ENCODE results near the gene SYT2.
"Not testable (repeated sequence)": the region's sequence is repeated elsewhere in the genome, so short reads cannot be mapped to it uniquely, and the experiment has no call there.

SYT2 gene

DNA sequence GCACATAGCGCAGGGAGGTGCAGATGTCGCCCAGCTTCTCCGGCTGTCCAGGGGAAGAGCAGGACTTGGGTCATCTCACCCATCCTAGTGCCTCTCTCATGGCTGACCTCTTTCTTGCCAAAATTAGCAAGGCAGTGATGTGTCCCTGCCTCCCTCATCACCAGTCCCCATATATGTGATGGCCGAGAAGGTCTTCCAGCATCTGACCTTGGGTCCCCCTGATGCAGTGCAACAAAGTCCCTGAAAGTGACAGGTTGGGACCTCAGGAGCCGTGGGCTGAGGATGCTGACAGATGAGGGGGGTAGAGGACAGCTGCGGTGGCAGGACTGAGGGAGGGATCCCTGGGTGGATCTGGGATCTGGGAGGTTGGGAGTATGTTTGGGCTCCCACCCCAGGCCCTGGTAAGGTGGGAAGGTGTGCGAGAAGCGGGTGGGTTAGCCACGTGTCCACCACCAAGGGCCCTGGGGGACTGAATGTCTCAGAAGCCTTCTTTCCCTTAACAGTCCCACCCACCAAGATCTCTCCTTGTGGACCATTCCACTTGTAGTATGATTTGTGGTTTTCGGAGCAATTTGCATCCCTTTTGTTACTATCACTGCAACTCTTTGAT lies 109.7 kb downstream of the SYT2 start:
- in situ Hi-C loops (cut with MboI; ENCODE audit: low sequenced_read_pairs), result no loop called here

DNA sequence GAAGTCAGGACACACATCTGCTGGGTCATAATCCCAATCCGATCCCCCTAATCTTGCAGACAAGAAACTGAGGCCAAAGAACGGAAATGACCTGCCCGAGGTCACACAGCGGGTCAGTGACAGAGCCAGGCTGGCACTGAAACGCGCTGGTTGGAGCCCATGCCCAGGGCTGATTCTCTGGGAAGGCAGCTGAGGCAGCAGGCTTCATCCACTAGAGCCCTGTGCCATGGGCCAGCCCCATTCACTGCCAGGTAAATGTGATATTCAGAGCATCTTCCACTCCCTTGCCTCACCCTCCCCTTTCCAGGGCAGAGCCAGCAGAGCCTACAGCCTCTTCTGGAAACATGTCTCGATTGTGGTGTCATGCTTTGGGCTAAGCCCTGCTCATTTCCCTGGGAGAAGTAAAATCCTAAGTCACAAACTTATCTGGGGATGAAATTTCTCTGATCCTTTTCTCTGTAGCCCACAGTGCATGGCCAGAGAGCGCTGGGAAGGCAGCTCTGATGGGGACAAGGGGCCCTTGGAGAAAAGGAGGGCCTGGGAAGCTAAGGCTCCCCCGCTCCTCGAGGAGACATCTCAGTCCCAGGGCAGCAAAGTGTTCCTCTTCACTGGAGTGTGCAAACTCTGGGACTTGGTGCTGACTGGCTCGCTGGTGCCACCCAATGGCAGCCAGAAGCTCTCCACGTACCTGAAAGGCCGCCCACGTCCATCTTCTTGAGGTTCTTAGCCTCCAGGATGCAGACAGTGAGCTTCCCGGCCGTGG lies 110.4 kb downstream of the SYT2 start:
- in situ Hi-C loops (cut with MboI; ENCODE audit: low sequenced_read_pairs), result no loop called here

DNA sequence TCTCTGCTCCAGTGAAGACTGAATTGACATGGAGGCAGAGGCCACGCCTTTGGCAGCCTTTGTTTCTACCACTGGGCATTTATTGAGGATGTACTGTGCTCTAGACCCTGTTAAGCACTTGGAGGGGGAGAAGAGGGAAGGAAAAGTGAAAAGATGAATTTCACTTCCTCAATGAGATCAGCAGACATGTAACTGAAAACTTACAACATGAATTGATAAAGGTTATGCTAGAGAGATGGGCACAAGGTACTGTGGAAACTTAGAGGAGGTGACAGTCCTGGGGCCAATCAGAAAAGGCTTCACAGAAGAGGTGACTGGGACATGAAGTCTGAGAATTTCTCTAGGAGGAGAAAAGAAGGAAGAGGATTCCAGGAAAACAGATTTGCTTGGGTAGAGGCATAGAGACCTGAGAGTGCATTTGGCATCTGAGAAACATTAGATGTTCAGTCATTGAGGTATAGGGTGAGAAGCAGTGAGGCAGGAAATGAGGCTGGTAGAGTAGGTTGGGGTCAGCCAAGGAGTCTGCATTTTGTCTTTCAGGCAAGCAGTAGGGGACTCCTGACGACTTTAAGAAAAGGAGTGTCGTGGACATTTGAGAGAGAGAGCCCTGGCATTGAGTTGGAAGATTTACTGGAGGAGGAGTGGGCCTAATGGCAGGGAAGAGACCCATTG lies 113.0 kb downstream of the SYT2 start:
- in situ Hi-C loops (cut with MboI; ENCODE audit: low sequenced_read_pairs), result no loop called here

DNA sequence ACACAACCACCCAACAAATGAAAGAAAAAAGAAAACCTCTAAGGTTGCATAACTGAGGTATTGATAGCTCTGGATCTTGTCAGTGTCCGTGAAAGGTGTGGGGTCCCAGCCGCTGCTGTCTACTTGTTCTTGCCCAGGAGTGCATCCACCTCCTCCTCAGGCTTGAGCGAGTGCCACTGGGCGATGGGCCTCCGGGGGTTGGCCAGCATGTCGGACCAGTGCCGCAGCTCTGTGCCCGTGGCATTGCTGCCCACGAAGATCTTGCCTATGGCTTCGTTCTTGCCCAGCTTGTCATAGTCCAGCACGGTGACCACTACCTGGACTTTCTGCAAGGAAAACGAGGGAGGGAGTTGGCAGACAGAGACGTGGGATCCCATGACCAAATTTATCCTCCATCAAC lies 113.6 kb downstream of the SYT2 start:
- in situ Hi-C loops (cut with MboI; ENCODE audit: low sequenced_read_pairs), result no loop called here

DNA sequence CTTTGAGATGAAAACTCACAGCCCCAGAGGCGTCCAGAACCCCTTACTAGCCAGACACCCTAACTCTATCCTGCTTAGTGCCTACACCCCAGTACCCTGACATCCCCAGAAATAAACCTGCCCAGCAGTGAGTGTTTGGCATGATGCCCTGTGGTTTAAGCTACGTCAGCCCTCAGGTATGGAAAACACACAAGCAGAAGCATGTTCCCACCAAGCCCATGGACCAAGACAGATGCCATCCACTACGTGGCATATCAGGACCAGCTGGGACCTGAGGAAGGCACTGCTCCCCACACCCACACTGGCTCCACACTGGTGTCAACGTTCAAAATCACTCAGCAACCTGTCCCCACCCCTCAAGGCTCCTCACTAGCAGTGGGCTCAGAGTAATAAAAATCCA lies 116.4 kb downstream of the SYT2 start:
- in situ Hi-C loops (cut with MboI; ENCODE audit: low sequenced_read_pairs), result no loop called here

DNA sequence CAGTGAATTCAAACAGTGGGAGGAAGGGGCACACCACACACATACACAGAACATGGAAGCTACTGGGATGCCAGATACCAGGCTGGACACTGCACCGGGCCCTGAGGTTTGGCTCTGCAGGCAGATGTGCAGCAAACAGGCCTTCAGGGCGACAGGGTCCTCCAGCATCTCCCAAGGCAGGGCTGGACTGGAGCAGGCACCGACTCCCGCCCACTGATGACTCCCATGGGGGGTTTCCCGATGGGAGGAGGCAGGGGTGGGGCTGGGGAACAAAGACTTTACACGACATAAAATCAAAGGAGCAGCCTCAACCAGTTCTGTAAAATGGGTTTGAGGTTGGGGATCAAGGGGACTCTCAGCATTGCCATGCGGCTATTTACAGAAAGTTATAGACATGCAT lies 118.1 kb downstream of the SYT2 start:
- in situ Hi-C loops (cut with MboI; ENCODE audit: low sequenced_read_pairs), result no loop called here

DNA sequence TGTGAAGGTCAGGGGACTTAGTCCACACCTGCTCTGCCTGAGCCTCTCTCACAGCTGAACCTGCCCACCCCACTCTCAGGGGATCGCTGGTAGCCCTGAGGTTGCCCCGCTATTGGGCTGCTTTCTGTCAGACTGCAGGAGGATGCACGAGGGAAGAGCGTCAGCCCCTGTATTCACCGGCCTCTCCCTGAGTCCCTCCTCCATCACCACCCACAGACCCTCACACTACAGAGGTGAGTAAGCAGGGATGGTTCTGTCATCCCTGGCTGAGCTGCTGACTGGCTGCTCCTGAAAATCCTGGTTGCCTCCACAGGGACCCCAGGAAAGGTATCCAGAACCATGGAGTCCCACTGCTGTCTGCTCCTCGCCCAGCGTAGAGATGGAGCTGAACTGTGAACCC lies 118.7 kb downstream of the SYT2 start:
- in situ Hi-C loops (cut with MboI; ENCODE audit: low sequenced_read_pairs), result no loop called here

DNA sequence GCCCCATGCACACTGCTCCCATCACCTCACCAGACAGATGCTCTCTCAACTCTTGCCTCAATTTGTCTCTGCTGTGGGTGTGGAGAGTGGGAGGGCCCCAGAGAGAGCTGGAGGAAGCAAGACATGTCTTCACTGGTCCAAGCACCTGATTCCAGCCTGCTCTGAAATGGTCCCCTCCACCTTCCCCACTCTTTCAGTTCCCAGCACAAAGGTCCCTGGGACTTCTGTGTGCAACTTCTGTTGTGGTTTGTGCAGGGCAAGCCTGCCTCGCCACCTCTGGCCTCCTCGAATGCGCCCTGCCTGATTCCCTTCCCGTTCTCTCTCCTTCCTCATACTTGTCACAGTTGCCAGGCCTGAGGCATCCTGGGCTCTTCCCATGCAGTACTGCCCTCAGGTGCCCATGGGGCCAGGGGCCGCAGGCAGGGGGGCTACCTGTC lies 119.3 kb downstream of the SYT2 start:
- in situ Hi-C loops (cut with MboI; ENCODE audit: low sequenced_read_pairs), result no loop called here

DNA sequence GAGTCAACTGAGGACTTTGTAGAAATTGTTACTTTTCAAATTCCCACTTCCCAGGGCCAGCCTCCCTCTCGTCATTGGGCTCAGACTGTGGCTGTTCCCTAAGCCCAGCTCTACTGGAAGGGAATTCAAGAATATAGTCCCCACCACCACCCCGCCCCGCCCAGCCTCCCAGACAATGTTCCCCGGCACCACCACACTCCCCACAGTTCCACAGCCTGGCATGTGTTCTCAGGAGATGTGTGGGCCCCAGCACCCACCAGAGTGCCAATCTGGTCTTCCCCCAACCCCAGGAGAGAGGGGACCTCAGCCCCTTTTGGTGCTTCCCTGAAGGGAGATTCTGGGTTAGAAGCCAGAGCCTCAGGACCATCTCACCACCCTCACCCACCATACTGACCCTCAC lies 120.1 kb downstream of the SYT2 start:
- in situ Hi-C loops (cut with MboI; ENCODE audit: low sequenced_read_pairs), result no loop called here

DNA sequence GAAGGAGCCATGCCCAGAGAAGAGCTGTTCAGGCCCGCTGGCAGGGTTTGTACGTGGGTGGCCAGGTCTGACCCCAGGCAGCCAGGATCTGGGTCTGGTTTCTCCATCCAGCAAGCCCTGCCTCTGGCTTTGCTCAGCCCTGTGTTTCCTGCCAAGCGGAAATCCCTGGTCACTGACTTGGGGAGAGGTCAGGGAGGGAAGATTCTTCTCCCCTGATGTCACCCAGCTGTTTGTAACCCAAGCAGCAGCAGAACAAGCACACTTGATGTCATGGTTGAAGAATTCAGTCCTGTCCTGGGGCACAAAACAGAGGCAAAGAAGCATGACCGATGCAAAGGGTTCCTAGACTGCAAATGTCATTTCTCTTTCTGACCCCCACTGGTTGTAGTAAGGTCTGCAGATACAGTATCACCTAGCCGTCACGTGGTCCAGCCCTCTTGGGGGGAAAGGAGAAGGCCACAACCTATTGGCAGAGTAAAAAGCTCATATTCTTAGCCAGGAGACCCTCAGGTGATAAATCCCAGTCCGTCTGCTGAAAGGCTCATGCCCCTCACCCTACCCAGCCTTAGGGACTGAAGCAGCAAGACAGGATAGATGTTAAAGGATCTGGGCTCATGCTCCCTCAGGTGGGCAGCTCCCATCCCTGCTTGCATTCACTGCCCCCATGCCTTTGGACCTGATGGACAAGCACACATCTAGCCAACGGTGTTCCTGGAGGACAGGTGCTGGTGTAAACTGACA lies 120.9 kb downstream of the SYT2 start:
- in situ Hi-C loops (cut with MboI; ENCODE audit: low sequenced_read_pairs), result no loop called here

DNA sequence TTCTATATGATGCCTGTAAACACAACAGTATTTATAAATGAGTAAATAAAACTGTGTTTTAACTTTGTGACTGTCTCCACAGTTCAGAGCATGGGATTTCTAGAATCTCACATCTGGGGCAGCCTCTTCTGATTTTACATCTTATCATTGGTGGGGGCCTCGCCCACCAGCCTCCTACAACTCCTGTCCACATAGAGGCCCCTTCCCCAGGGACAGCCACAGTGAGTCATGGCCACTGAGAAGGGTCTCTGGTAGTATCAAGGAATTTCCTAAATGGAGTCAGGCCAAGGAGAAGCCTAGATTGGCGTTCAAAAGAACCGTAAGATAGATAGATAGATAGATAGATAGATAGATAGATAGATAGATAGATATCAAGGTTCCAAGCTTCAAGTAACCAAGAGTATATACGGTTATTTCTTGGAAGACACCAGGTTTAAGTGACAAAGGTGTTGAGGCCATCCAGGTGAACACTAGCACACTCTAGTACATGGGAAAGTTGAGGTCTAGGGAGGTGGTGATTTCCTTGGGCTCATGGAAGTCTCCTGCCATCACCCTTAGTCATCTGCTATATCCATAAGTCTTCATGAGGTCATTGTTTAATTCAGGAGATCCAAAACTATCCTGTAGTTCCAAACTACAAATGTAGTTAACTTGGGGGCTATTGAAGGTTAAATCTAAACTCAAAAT lies 121.6 kb downstream of the SYT2 start:
- in situ Hi-C loops (cut with MboI; ENCODE audit: low sequenced_read_pairs), result no loop called here

DNA sequence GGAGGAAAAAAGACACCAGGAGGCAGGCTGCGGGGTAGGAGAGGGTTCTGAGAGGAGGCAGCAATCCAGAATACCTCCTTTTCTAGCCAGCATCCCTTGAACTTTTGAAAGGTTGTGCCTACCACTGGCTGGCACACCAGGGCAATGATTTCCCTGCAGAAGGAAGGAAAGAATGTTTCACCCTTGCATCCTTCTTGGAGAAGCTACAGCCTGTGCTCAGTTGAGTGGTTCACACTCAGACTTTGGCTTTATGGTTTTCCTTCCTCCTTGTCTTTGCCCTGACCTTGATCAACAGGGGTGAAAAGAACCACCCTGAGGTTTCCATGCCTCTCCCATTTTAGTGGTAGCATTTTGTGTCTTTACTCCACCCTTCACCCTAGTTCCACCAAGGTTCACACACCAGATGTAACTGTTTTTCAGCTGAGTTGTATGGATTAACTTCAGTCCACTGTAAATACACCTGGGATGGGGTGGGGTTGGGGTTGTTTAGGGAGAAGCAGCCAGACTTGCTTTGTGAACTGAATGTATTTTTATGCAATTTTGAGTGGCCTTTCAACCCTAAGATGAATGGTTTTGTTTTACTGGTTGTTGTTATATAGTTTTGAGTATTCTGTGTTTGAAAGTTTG lies 122.3 kb downstream of the SYT2 start:
- in situ Hi-C loops (cut with MboI; ENCODE audit: low sequenced_read_pairs), result no loop called here

DNA sequence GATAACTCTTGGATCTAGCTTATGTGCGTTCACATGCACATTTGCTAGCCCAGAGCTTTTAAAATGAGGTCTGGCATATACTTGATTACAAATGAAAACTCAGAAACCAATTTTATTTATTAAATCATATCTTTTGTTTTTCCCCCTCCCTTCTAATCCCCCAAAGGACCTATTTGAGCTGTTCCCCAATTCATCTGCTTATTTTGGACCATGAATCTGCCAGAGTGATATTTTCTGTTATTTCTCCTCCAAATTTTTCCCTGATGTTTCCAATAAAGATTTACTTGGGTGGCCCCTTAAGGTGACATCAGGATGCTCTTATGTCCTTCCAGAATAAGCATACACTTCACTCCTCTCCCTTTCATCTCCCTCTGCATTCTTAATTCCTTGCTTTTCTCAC lies 123.4 kb downstream of the SYT2 start:
- in situ Hi-C loops (cut with MboI; ENCODE audit: low sequenced_read_pairs), result no loop called here

DNA sequence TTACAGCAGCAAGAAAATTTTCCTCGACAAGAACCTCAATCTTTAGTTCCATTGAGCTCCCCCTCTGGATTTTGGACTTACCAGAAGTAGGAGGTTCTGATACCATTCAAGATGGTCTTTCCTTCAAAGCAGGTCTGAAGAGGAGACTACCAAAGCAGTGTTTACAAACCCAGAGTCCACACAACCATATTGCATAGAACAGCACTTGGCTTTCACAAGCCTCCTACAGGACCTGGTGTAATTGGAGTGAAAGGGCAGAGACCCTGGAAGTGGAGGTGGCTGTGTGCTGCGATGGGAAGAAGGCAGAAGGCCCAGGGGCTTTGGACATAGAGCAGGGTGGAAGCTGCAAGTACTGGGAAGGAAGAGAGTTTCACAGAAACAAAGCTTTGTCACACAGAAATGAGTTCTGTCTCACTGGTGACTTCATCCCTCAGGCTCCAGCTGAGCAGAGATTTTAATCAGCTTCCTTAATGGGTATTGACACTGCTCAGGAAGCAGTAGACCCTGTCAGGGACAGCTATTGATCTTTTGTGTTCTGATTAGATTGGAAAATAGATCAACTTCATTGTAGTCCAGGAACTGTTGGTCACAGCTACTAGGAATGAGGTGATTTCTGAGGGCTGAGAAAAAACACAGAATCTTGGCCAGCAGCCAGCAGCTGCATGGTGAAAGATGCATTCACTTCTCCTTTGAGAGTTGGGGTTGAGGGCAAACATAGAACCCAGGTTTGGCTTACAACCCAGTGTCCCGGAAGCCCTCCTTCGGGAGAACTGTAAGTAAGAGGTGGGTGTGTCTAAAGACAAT lies 124.0 kb downstream of the SYT2 start:
- in situ Hi-C loops (cut with MboI; ENCODE audit: low sequenced_read_pairs), result no loop called here

DNA sequence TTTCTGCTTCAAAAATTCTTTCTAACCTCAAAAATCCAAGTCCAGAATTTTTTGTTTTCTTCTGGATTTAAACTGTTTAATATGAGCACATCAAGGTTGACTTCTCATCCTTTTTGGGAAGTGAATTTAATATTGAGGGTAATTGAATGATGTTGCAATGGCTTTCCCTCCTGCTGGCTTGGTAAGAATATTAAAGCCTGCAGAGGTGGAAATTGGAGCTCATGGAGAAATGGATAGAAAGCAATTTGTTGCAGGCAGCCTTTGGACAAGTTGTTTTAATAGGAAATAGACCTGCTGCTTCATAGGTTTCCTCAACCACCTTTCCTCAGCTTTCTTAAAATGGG lies 124.7 kb downstream of the SYT2 start:
- in situ Hi-C loops (cut with MboI; ENCODE audit: low sequenced_read_pairs), result no loop called here

DNA sequence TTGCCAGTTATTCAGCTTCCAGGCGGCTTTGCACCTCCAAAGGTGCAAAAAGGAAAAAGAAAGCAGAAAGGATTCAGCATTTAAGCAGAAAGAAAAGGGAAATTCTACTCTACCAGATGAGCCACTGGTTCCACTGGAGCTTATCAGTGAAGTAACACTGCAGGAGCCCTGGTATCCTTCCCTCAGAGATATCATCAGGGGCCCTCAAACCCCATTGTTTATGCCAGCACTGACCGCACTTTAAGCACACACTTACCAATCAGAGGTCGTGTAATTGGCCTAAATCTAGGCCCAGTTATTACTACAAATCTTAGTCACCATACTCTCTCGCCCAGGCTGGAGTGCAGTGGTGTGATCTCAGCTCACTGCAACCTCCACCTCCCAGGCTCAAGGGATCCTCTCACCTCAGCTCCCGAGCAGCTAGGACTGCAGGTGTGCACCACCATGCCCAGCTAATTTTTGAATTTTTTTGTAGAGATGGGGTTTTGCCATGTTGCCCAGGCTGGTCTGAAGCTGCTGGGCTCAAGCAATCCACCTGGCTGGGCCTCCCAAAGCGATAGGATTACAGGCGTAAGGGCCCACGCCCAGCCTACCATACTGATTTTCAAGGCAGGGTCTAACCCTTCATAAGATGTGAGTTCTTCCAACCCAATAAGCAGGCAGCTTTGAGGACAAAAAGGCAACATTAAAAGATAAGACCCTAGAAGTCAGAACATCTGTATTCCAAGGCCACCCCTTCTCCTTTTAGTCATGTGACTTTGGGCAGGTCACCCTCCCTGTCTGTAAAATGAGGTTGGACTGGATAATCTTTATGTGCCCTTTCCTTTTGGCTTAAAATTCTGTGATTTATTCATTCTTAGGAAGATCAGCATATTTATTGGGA lies 125.3 kb downstream of the SYT2 start:
- in situ Hi-C loops (cut with MboI; ENCODE audit: low sequenced_read_pairs), result no loop called here

DNA sequence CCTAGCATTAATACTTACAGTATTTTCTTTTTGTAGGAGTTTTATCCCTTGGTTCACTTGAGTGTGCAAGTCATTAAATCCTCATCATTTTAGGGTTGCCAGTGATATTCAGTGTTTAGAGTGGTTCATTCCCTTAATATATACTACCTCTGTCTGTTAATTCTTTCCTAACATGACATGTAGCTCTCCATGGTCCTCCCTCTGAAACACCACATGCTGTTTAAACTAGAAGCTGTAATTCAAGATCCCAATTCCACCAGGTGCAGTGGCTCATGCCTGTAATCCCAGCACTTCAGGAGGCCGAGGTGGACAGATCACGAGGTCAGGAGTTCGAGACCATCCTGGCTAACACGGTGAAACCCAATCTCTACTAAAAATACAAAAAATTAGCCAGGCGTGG lies 127.9 kb downstream of the SYT2 start:
- in situ Hi-C loops (cut with MboI; ENCODE audit: low sequenced_read_pairs), result not testable (repeated sequence)

DNA sequence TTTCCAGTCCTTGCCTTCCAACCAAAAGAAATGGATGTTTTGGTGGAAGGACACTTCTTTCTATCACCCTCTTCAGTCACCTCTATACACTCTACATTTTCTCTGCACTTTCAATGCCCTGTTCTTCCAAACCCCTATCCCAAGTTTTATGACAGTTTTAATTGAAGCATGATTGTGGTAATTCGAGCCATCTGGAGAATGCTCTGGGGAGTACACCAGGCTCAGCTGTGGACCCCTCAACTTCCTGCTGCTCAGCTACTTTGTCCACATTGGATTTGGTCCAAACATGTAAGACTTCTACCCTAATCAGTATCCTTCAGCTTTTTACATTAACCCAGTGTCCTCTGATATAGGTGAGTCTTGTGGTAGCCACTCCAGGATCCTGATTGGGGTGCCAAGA lies 129.6 kb downstream of the SYT2 start:
- in situ Hi-C loops (cut with MboI; ENCODE audit: low sequenced_read_pairs), result no loop called here

DNA sequence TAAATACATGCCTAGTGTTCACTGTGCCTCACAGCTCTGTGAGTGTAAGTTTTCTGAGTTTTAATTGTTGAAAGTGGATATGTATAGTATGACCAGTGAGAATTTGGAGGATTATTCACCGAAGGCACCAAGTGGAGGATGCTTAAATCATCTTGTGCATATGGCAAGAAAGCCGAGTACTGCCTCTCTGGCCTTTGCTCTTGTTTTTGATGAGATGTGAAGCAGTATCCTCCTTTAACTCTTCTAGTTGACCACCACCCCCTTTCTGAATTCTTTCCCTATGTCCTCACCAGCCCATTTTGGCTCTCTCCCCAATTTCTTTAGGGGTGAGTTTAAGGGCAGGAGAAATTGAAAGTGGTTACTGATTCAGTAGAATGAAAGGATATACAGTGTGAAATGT lies 130.4 kb downstream of the SYT2 start:
- in situ Hi-C loops (cut with MboI; ENCODE audit: low sequenced_read_pairs), result no loop called here
